A549 treated with dexamethasone at 1 μM for 4 hours (cell line): Measurements from ENCODE around the gene CD5L. TPM values are rescaled to one million over a fixed set of nuclear protein-coding genes. Genes with fewer than 3 reads are reported as not detected.

ENCODE experiments used
- total RNA-seq: library from RNA; stranded (reverse); fragments of 200-300 nt; extraction: Qiagen RNA extraction; gene quantifications from 5 replicates; pipeline ENCODE4 v1.2.3, GENCODE V29; 2022

The CD5L gene
- total RNA-seq: not detected in 5 replicates

DNA sequence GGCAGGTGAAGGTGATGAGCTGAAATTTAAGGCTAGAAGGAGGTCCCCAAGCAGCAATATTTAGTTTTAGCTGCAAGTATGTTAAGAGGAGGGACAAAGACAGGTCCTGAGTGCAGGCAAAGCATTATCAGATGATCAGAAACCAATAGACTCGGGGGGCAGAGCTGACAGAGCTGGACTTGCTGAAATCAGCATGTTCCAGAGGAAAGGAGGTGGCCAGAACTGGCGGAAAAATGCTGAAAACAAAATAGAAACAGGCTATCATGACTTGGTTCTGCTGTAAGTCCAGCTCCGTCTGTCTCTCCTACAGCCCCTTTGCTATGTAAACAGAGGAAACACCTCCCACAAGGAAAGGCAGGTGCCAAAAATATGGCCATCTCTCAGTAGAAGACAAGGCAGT is at the start of gene CD5L:
Gene CD5L (minus strand): TSS at position 101 of the 400 bp plus-strand sequence. CDS start 107 bp downstream, outside the sequence.

DNA sequence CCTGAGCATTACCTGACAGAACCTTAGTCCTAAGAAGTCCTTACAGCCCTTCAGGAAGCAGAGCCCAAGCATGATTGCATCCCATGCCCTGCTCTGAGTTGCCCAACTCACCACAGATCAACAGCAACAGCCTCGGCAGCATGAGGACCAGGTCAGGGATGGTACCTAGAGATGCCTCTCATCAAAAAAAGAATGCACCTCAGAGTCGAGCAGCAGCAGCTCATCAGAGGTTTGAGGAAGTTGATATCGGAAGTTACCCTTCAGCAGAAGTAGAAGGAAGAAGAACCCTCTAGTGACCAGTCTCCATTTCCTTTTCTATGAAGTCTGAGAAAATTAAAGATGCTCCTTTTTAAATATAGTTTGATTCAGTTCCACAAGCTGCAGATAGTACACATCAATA is 21.7 kb downstream of the CD5L start, which contains the start of gene FCRL1:
Gene FCRL1 (minus strand): TSS at position 225 of the 400 bp plus-strand sequence. CDS start 83 bp downstream, at position 142.

Other genes with a start within 250 kb of the CD5L start
- not detected in 5 replicates for gene FCRL4, start 243.7 kb downstream of the CD5L start, total RNA-seq
- gene FCRL3, start 141.0 kb downstream of the CD5L start, total RNA-seq: not detected in 5 replicates
- not detected in 5 replicates for gene FCRL2, start 64.7 kb downstream of the CD5L start, total RNA-seq
- not detected in 5 replicates for gene FCRL1, start 21.7 kb downstream of the CD5L start, total RNA-seq
- gene KIRREL1, start 151.8 kb upstream of the CD5L start, total RNA-seq: 17.4 to 26.2 TPM (median 25.0 TPM) in 5 replicates